RWPE1 (cell line): ENCODE measurements around the gene NPAS2.

Experiments
- CTCF ChIA-PET: fragments of 350-600 bp; sonication (Branson Sonifier 250); formaldehyde crosslinking; extraction: SDS; loops from one replicate; lab custom pipeline; 2021; lab: Yijun Ruan, JAX
- POLR2A ChIA-PET: fragments of 400-600 bp; formaldehyde crosslinking; extraction: SDS; loops from one replicate; lab custom pipeline; 2020; ENCODE audit warnings: antibody characterized with exemption; ENCODE audit not compliant: low non-redundant PET; lab: Yijun Ruan, JAX
- DNase-seq: peaks from one replicate; pipeline ENCODE4 v3.0.0; 2012; ENCODE audit warnings: low spot score
- H3K27ac ChIP-seq: fragments of 450-650 bp; 2 replicates; pipeline ENCODE4 v1.5.1; 2017
- CTCF ChIP-seq: fragments of 450-650 bp; conservative IDR thresholded peaks from 2 replicates; pipeline ENCODE4 v1.5.1; 2017; ENCODE audit warnings: low read depth, mild to moderate bottlenecking

Gene NPAS2

DNA sequence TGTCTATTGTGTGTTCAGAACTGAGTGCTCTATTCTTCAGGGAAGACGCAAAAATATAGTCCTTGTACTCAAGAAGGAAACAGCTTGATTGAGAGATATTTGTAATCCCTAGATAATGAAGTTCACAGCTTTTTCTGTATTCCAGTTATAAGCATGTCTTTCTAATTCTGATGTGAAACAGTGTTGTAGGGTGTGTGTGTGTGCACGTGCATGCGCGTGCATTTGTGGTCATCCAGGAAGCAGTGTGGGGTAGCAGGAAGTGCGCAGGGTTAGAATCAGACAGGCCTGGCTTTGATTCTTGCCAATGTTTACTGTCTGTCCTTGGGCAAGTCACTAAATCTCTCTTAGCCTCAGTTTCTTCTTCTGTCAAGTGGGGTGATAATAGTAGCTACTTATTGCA lies 87.9 kb downstream of the NPAS2 start:
- H3K27ac ChIP-seq = no peak overlapping the region
- POLR2A ChIA-PET = interaction anchor here (0.6 kb wide), 1 partner anchor 243 kb away, joined by 3 read pairs; no protein-coding TSS in a partner anchor
- TF ChIP-seq CTCF = no peak
- DNase-seq = no peak
- CTCF ChIA-PET = no interaction called here

- H3K27ac ChIP-seq = no peak overlapping the region
- ChIA-PET CTCF (no interaction called here), POLR2A (interaction anchor here (0.7 kb wide), 1 partner anchor 51 kb away, joined by 7 read pairs; no protein-coding TSS in a partner anchor)
- no peak for TF ChIP-seq CTCF
- DNase-seq = no peak
Measured at GRCh38 chr2:100909534-100910081, 89.7 kb downstream of the NPAS2 start.

DNA sequence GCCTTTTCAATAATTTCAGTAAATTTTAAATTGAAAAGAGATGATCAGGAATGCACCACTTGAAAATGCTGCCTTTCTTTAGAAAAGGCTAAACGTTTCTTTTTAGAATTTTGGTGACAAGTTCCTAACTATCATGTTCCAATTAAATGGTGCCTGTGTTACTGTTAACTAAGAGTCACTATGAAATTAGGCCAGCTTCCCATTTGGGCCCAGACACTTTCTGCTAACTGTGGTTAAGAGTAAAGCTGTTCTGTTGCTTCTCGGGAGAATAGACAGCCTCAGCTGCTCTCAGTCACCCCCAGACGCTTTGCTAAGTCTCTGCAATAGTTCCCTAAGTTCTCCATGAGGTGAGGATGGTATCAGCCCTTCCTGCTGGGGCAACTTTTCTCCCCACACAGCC lies 90.2 kb downstream of the NPAS2 start:
- no peak overlapping the region for H3K27ac ChIP-seq
- CTCF ChIA-PET = no interaction called here
- TF ChIP-seq CTCF = no peak
- POLR2A ChIA-PET = interaction anchor here (0.7 kb wide), 1 partner anchor 52 kb away, joined by 7 read pairs; no protein-coding TSS in a partner anchor
- DNase-seq = no peak

- no peak overlapping the region for H3K27ac ChIP-seq
- no peak for TF ChIP-seq CTCF
- POLR2A ChIA-PET = no interaction called here
- DNase-seq = no peak
- CTCF ChIA-PET = interaction anchor here (0.7 kb wide), 1 partner anchor 325 kb away, joined by 7 read pairs; no protein-coding TSS in a partner anchor
Measured at GRCh38 chr2:100919316-100919715, 99.4 kb downstream of the NPAS2 start.

DNA sequence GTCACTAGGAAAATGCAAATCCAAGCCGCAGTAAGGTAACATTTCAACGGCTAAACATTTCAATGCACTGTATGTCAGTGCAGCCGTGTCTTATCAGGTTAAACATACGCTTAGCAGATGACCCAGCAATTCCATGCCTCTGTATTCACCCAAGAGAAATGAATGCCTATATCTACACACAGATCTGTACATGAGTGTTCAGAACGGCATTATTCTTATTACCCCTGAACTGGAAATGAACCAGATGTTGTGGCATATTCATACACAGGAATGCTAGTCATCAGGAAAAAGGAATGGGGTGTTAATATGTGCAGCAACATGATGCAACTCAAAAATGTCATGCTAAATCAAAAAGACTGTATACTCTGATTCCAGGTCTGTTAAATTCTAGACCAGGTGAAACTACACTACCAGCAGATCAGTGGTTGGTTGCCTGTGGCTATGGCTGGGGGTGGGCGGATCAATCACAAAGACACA lies 101.8 kb downstream of the NPAS2 start:
- DNase-seq = no peak
- no peak for TF ChIP-seq CTCF
- H3K27ac ChIP-seq = no peak overlapping the region
- CTCF ChIA-PET = no interaction called here
- POLR2A ChIA-PET = interaction anchor here (0.5 kb wide), 1 partner anchor 149 kb away, joined by 5 read pairs; no protein-coding TSS in a partner anchor

- CTCF ChIA-PET = no interaction called here
Measured at GRCh38 chr2:100923461-100924060, 103.6 kb downstream of the NPAS2 start.

More at GRCh38 chr2:100923461-100924060, 103.6 kb downstream of the NPAS2 start:
- TF ChIP-seq CTCF = no peak
- DNase-seq = no peak
- H3K27ac ChIP-seq = no peak overlapping the region
- POLR2A ChIA-PET = no interaction called here
